HepG2 (cell line): ENCODE data around the gene PSMB8. TPM values are rescaled to one million over a fixed set of nuclear protein-coding genes. Genes with fewer than 3 reads are reported as not detected.

Source experiments
- CBFB ChIP-seq: sonication (generic); formaldehyde crosslinking; IDR thresholded peaks from 2 replicates; pipeline ENCODE4 v1.4.0; 2020; ENCODE audit warnings: missing genetic modification reagents
- CBX5 ChIP-seq: sonication (generic); formaldehyde crosslinking; IDR thresholded peaks from 2 replicates; pipeline ENCODE4 v1.4.0; 2020; ENCODE audit warnings: missing genetic modification reagents, borderline replicate concordance
- HNRNPUL1 ChIP-seq: fragments of 200-400 bp; formaldehyde crosslinking; IDR thresholded peaks from 2 replicates; pipeline ENCODE4 v1.6.1; 2017; ENCODE audit warnings: low read depth, mild to moderate bottlenecking, low read length, moderate library complexity
- MED1 ChIP-seq: sonication (generic); formaldehyde crosslinking; IDR thresholded peaks from 2 replicates; pipeline ENCODE4 v1.4.0; 2020; ENCODE audit warnings: missing genetic modification reagents
- SETDB1 ChIP-seq: sonication (generic); formaldehyde crosslinking; IDR thresholded peaks from 2 replicates; pipeline ENCODE4 v1.5.1; 2020; ENCODE audit warnings: missing genetic modification reagents, mild to moderate bottlenecking, borderline replicate concordance
- TBX2 ChIP-seq: sonication (generic); formaldehyde crosslinking; IDR thresholded peaks from 2 replicates; pipeline ENCODE4 v1.5.0; 2020; ENCODE audit warnings: missing genetic modification reagents, mild to moderate bottlenecking, borderline replicate concordance
- TEAD2 ChIP-seq: sonication (generic); formaldehyde crosslinking; IDR thresholded peaks from 2 replicates; pipeline ENCODE4 v1.9.0; 2021; ENCODE audit warnings: missing genetic modification reagents
- ZNF180 ChIP-seq: sonication (generic); formaldehyde crosslinking; IDR thresholded peaks from 2 replicates; pipeline ENCODE4 v1.4.0; 2020; ENCODE audit warnings: low read depth, missing genetic modification reagents, borderline replicate concordance
- ZNF260 ChIP-seq: sonication (generic); formaldehyde crosslinking; IDR thresholded peaks from 2 replicates; pipeline ENCODE4 v1.4.0; 2020; ENCODE audit warnings: missing genetic modification reagents, low read depth, mild to moderate bottlenecking, borderline replicate concordance
- ZNF569 ChIP-seq: sonication (generic); formaldehyde crosslinking; IDR thresholded peaks from 2 replicates; pipeline ENCODE4 v1.5.0; 2020; ENCODE audit warnings: mild to moderate bottlenecking, missing genetic modification reagents, moderate library complexity, borderline replicate concordance
- polyA plus RNA-seq, 8 experiments: library from polyadenylated mRNA; depleted of rRNA in 3 of 8; stranded (reverse) in 7 of 8; unstranded in 1 of 8; fragments of >200 nt; fragmentation: Illumina TruSeq in 4 of 8; extraction: Trizol in 4 of 8; gene quantifications; 2 replicates each; pipeline versions ENCODE4 v1.2.1 to v1.2.3, GENCODE V29; 2011 to 2016; ENCODE audit warnings: low read depth in 4 of 8, missing spikeins in 1 of 8, mixed read lengths in 1 of 8; ENCODE audit not compliant: insufficient read depth in 1 of 8
- total RNA-seq, 5 experiments: library from RNA; depleted of rRNA; stranded (reverse); fragments of >200 nt; fragmentation: Illumina TruSeq; extraction: Trizol; gene quantifications; 2 replicates each; pipeline ENCODE4 v1.2.3, GENCODE V29; 2016; ENCODE audit warnings: low read depth in 1 of 5
- TF ChIP-seq, protein P1 (sequence below): sonication (generic); formaldehyde crosslinking; IDR thresholded peaks from 2 replicates; pipeline ENCODE4 v1.4.0; 2020; ENCODE audit warnings: missing genetic modification reagents
- TF ChIP-seq, protein P2 (sequence below): sonication (generic); formaldehyde crosslinking; IDR thresholded peaks from 2 replicates; pipeline ENCODE4 v1.8.0; 2022; ENCODE audit warnings: mild to moderate bottlenecking, missing genetic modification reagents, moderate library complexity
- TF ChIP-seq, protein P3 (sequence below): sonication (generic); formaldehyde crosslinking; IDR thresholded peaks from 2 replicates; pipeline ENCODE4 v1.8.0; 2023; ENCODE audit warnings: mild to moderate bottlenecking, missing genetic modification reagents
- TF ChIP-seq, protein P4 (sequence below): IDR thresholded peaks from 2 replicates; pipeline ENCODE4 v1.6.1; 2016; ENCODE audit warnings: missing biosample characterization, missing genetic modification reagents, low read depth
- TF ChIP-seq, protein P5 (sequence below): IDR thresholded peaks from 2 replicates; pipeline ENCODE4 v1.6.1; 2016; ENCODE audit warnings: mild to moderate bottlenecking
- TF ChIP-seq, protein P6 (sequence below): fragments of 450-650 bp; IDR thresholded peaks from 2 replicates; pipeline ENCODE4 v1.6.1; 2016
- TF ChIP-seq, protein P7 (sequence below): sonication (generic); formaldehyde crosslinking; IDR thresholded peaks from 2 replicates; pipeline ENCODE4 v1.9.0; 2021; ENCODE audit warnings: missing genetic modification reagents, mild to moderate bottlenecking, borderline replicate concordance

PSMB8 gene
- total and polyA plus RNA-seq, 2 of the 13 experiments (the other 11 are each of a cell fraction or from before 2014, with no cell fraction given), result 30.7 to 64.7 TPM

DNA sequence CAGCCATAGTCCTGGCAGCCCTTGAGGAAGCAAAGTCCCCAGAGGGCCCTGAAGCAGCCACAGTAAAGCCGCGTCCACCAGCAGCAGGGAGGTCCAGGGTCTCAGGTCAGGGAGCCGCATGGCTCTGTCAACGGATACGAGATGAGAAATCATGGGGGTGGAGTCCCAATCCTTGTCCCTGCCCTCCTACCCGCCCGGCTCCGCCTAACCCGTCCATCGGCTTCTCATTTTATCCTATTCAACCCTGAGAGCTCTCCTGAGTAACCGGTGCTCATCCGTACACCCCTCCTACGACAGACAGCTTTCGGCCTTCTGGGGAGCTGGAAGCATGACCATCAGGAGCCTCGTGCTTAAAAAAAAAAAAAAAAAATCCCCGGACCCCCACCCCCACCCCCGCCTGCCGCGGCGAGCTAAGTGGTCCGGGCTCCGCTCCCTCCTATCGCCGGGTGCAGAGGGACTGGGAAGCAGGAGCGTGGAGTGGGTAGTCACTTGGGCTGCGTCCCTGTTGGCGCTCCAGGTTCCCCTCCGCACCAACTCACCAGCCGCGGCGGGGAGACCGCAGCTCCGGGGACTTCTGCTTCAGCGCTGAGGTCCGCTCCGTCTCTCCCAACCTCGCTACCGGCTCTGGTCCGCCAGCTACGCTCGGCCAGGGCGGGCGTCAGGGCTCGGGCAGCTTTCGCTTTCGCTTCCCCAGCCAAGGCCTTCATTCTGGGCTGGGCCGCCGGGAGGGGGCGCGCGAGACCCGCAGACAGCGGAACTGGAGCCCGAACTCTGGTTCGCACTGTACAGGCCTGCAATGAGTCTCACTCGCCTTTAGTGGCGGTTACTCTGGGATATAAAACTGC is 5.5 kb downstream of the PSMB8 start, which contains the start of gene TAP2 (continued):
- TF ChIP-seq, protein P1, sequence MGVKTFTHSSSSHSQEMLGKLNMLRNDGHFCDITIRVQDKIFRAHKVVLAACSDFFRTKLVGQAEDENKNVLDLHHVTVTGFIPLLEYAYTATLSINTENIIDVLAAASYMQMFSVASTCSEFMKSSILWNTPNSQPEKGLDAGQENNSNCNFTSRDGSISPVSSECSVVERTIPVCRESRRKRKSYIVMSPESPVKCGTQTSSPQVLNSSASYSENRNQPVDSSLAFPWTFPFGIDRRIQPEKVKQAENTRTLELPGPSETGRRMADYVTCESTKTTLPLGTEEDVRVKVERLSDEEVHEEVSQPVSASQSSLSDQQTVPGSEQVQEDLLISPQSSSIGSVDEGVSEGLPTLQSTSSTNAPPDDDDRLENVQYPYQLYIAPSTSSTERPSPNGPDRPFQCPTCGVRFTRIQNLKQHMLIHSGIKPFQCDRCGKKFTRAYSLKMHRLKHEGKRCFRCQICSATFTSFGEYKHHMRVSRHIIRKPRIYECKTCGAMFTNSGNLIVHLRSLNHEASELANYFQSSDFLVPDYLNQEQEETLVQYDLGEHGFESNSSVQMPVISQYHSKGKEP (CRISPR knock-in tag), result no peak
- TF ChIP-seq ZNF180 (CRISPR knock-in tag) (no peak), CBFB (CRISPR knock-in tag) (0 out of 2 replicates have a peak, but pooled peaks have one; percentile 34), ZNF569 (CRISPR knock-in tag) (no peak), SETDB1 (CRISPR knock-in tag) (no peak), TBX2 (CRISPR knock-in tag) (peak; percentile 49; the same call in 1 of the 2 replicates), ZNF260 (CRISPR knock-in tag) (no peak), CBX5 (CRISPR knock-in tag) (peak; percentile 84; the same call in 1 of the 2 replicates), MED1 (CRISPR knock-in tag) (peak; percentile 70; the same call in 1 of the 2 replicates), HNRNPUL1 (no peak), TEAD2 (CRISPR knock-in tag) (peak; percentile 22; the same call in 1 of the 2 replicates)
- TF ChIP-seq, protein P2, sequence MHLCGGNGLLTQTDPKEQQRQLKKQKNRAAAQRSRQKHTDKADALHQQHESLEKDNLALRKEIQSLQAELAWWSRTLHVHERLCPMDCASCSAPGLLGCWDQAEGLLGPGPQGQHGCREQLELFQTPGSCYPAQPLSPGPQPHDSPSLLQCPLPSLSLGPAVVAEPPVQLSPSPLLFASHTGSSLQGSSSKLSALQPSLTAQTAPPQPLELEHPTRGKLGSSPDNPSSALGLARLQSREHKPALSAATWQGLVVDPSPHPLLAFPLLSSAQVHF (CRISPR knock-in tag), result no peak
- TF ChIP-seq, protein P3, sequence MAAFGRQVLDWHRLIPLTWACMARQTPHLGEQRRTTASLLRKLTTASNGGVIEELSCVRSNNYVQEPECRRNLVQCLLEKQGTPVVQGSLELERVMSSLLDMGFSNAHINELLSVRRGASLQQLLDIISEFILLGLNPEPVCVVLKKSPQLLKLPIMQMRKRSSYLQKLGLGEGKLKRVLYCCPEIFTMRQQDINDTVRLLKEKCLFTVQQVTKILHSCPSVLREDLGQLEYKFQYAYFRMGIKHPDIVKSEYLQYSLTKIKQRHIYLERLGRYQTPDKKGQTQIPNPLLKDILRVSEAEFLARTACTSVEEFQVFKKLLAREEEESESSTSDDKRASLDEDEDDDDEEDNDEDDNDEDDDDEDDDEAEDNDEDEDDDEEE (CRISPR knock-in tag), result no peak
- TF ChIP-seq, protein P4, sequence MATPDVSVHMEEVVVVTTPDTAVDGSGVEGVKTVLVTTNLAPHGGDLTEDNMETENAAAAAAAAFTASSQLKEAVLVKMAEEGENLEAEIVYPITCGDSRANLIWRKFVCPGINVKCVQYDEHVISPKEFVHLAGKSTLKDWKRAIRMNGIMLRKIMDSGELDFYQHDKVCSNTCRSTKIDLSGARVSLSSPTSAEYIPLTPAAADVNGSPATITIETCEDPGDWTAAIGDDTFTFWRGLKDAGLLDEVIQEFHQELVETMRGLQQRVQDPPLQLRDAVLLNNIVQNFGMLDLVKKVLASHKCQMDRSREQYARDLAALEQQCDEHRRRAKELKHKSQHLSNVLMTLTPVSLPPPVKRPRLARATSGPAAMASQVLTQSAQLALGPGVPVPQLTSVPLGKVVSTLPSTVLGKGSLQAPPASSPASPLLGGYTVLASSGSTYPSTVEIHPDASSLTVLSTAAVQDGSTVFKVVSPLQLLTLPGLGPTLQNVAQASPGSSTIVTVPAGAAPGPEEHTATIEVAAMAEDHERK (CRISPR knock-in tag), result no peak
- TF ChIP-seq, protein P5, sequence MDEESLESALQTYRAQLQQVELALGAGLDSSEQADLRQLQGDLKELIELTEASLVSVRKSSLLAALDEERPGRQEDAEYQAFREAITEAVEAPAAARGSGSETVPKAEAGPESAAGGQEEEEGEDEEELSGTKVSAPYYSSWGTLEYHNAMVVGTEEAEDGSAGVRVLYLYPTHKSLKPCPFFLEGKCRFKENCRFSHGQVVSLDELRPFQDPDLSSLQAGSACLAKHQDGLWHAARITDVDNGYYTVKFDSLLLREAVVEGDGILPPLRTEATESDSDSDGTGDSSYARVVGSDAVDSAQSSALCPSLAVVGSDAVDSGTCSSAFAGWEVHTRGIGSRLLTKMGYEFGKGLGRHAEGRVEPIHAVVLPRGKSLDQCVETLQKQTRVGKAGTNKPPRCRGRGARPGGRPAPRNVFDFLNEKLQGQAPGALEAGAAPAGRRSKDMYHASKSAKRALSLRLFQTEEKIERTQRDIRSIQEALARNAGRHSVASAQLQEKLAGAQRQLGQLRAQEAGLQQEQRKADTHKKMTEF (CRISPR knock-in tag), result peak; percentile 81
- TF ChIP-seq, protein P6, sequence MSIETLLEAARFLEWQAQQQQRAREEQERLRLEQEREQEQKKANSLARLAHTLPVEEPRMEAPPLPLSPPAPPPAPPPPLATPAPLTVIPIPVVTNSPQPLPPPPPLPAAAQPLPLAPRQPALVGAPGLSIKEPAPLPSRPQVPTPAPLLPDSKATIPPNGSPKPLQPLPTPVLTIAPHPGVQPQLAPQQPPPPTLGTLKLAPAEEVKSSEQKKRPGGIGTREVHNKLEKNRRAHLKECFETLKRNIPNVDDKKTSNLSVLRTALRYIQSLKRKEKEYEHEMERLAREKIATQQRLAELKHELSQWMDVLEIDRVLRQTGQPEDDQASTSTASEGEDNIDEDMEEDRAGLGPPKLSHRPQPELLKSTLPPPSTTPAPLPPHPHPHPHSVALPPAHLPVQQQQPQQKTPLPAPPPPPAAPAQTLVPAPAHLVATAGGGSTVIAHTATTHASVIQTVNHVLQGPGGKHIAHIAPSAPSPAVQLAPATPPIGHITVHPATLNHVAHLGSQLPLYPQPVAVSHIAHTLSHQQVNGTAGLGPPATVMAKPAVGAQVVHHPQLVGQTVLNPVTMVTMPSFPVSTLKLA, result peak; percentile 22; the same call in 1 of the 2 replicates
- TF ChIP-seq, protein P7, sequence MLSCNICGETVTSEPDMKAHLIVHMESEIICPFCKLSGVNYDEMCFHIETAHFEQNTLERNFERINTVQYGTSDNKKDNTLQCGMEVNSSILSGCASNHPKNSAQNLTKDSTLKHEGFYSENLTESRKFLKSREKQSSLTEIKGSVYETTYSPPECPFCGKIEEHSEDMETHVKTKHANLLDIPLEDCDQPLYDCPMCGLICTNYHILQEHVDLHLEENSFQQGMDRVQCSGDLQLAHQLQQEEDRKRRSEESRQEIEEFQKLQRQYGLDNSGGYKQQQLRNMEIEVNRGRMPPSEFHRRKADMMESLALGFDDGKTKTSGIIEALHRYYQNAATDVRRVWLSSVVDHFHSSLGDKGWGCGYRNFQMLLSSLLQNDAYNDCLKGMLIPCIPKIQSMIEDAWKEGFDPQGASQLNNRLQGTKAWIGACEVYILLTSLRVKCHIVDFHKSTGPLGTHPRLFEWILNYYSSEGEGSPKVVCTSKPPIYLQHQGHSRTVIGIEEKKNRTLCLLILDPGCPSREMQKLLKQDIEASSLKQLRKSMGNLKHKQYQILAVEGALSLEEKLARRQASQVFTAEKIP (CRISPR knock-in tag), result no peak
